Measurements from ENCODE around the gene NOC2L. TPM values are rescaled to one million over a fixed set of nuclear protein-coding genes. Genes with fewer than 3 reads are reported as not detected.

NOC2L gene
- total and polyA plus RNA-seq, 8 donors, result 44.9 to 76.8 (median 55.2) TPM

GRCh38 chr1:953524-954320, 5.3 kb downstream of the NOC2L start:
- no peaks in the 10 kb centered on the region for H3K27me3 ChIP-seq
- peaks cover 0 to 85% of the 10 kb centered on the region in 2 donors for H3K36me3 ChIP-seq
- H3K4me3 ChIP-seq, result no peak overlapping the region
- H3K4me1 ChIP-seq, result peaks cover 7 to 22% of the 10 kb centered on the region in 2 donors
- H3K27ac ChIP-seq, result no peak overlapping the region
- DNase-seq (no peak), ATAC-seq (no peak)
- H3K9me3 ChIP-seq, result no peaks in the 10 kb centered on the region
- intact Hi-C loops (cut with DNase I), result no loop called here
- TF ChIP-seq CTCF (IDR thresholded peaks at IDR 0.05), result no peak

- TF ChIP-seq CTCF (IDR thresholded peaks at IDR 0.05), result no peak
- Histone ChIP-seq H3K36me3 (peaks cover 0 to 96% of the 10 kb centered on the region in 2 donors), H3K27ac (no peak overlapping the region), H3K9me3 (no peaks in the 10 kb centered on the region), H3K4me3 (no peak overlapping the region), H3K4me1 (peaks cover 2 to 11% of the 10 kb centered on the region in 2 donors), H3K27me3 (no peaks in the 10 kb centered on the region)
- ATAC-seq (no peak), DNase-seq (no peak)
- intact Hi-C loops (cut with DNase I), result no loop called here
Observed at GRCh38 chr1:952603-953002, 6.5 kb downstream of the NOC2L start.

GRCh38 chr1:952201-952600, 6.9 kb downstream of the NOC2L start:
- H3K27ac ChIP-seq, result no peak overlapping the region
- no peak overlapping the region for H3K4me3 ChIP-seq
- intact Hi-C loops (cut with DNase I), result no loop called here
- no peak for DNase-seq
- no peaks in the 10 kb centered on the region for H3K27me3 ChIP-seq
- H3K36me3 ChIP-seq, result peaks cover 0 to 100% of the 10 kb centered on the region in 2 donors
- no peak for TF ChIP-seq CTCF (IDR thresholded peaks at IDR 0.05)
- H3K9me3 ChIP-seq, result no peaks in the 10 kb centered on the region
- H3K4me1 ChIP-seq, result peaks cover 0 to 7% of the 10 kb centered on the region in 2 donors
- ATAC-seq, result no peak

- no peak for TF ChIP-seq CTCF (IDR thresholded peaks at IDR 0.05)
- DNase-seq (no peak), ATAC-seq (no peak)
- no peaks in the 10 kb centered on the region for H3K27me3 ChIP-seq
- H3K36me3 ChIP-seq, result peaks cover 0 to 100% of the 10 kb centered on the region in 2 donors
- intact Hi-C loops (cut with DNase I), result no loop called here
- no peaks in the 10 kb centered on the region for H3K4me1 ChIP-seq
- no peak overlapping the region for H3K4me3 ChIP-seq
- no peaks in the 10 kb centered on the region for H3K9me3 ChIP-seq
- H3K27ac ChIP-seq, result no peak overlapping the region
Observed at GRCh38 chr1:951364-951763, 7.7 kb downstream of the NOC2L start.

GRCh38 chr1:950881-951280, 8.2 kb downstream of the NOC2L start:
- H3K27ac ChIP-seq, result no peak overlapping the region
- no peak for TF ChIP-seq CTCF (IDR thresholded peaks at IDR 0.05)
- H3K9me3 ChIP-seq, result no peaks in the 10 kb centered on the region
- H3K36me3 ChIP-seq, result peaks cover 0 to 100% of the 10 kb centered on the region in 2 donors
- no peaks in the 10 kb centered on the region for H3K4me1 ChIP-seq
- H3K4me3 ChIP-seq, result no peak overlapping the region
- intact Hi-C loops (cut with DNase I), result no loop called here
- no peaks in the 10 kb centered on the region for H3K27me3 ChIP-seq
- ATAC-seq (no peak), DNase-seq (no peak)
